HepG2 (cell line): ENCODE data around the gene FRAS1. TPM values are rescaled to one million over a fixed set of nuclear protein-coding genes. Genes with fewer than 3 reads are reported as not detected.

Source experiments
- ATAC-seq: fragments of 200-7000 bp; cut with Tn5 transposase; 3 replicates; pipeline ENCODE4 v1.9.1; 2020; ENCODE audit warnings: mild to moderate bottlenecking, moderate library complexity
- BruUV-seq: library from RNA; stranded (reverse); fragments of 400-500 nt; replicated peaks from 2 replicates; lab custom pipeline; 2021; lab: Mats Ljungman, UMichigan
- CTCF ChIA-PET: fragments of 300-600 bp; formaldehyde crosslinking; extraction: SDS; loops from one replicate; lab custom pipeline; 2021; ENCODE audit warnings: low total read pairs, inconsistent platforms, low intra/inter-chr PET ratio; lab: Yijun Ruan, JAX
- POLR2A ChIA-PET: fragments of 350-600 bp; sonication (Branson Sonifier 250); formaldehyde crosslinking; loops from one replicate; lab custom pipeline; 2020; ENCODE audit warnings: antibody characterized with exemption, inconsistent platforms; lab: Yijun Ruan, JAX
- DNase-seq: peaks from one replicate; pipeline ENCODE4 v3.0.0-alpha.2; 2015; ENCODE audit warnings: low spot score
- FAIRE-seq: peaks from 3 replicates; lab custom pipeline; 2011; peaks lifted over from hg19 to GRCh38; lab: Jason Lieb, UNC
- H2AFZ ChIP-seq: one replicate; pipeline ENCODE4 v1.6.1; 2011; ENCODE audit warnings: low read length, inconsistent platforms
- H3K27ac ChIP-seq: fragments of 300-600 bp; 3 replicates; pipeline ENCODE4 v1.8.0; 2011; ENCODE audit warnings: mixed run types, mild to moderate bottlenecking, mixed read lengths, low read length, inconsistent platforms; ENCODE audit not compliant: insufficient read depth; ENCODE audit errors: extremely low read length
- H3K27me3 ChIP-seq, 2 experiments: fragments of 200-600 bp in 1 of 2; 2 replicates in 1 of 2; 3 replicates in 1 of 2; pipeline versions ENCODE4 v1.6.0 to v1.8.0; 2011; ENCODE audit warnings: low read length in 2 of 2, mild to moderate bottlenecking in 2 of 2, moderate library complexity in 2 of 2, inconsistent platforms in 1 of 2; ENCODE audit not compliant: insufficient read depth in 2 of 2, control insufficient read depth in 1 of 2
- H3K36me3 ChIP-seq, 2 experiments: fragments of 200-600 bp in 1 of 2; replicated peaks in 1 of 2; 2 replicates in 1 of 2; 3 replicates in 1 of 2; pipeline versions ENCODE4 v1.5.1 to v1.8.0; 2011; ENCODE audit warnings: low read length in 2 of 2, inconsistent platforms in 1 of 2; ENCODE audit not compliant: insufficient read depth in 2 of 2, control insufficient read depth in 1 of 2
- H3K4me1 ChIP-seq: 2 replicates; pipeline ENCODE4 v1.5.1; 2012; ENCODE audit warnings: low read length, inconsistent platforms; ENCODE audit not compliant: insufficient read depth
- H3K4me2 ChIP-seq: 2 replicates; pipeline ENCODE4 v1.6.0; 2011; ENCODE audit warnings: low read depth, low read length, inconsistent platforms
- H3K4me3 ChIP-seq, 3 experiments: fragments of 200-600 bp in 1 of 3; sonication (generic), shearing (Covaris generic) in 1 of 3; replicated peaks in 1 of 3; 2 replicates each; pipeline ENCODE4 v1.5.1; 2011 to 2016; ENCODE audit warnings: low read length in 3 of 3, inconsistent platforms in 2 of 3, low read depth in 2 of 3, mild to moderate bottlenecking in 2 of 3, control low read depth in 1 of 3, mixed read lengths in 1 of 3; ENCODE audit not compliant: insufficient read depth in 1 of 3
- H3K79me2 ChIP-seq: one replicate; pipeline ENCODE4 v1.6.1; 2011; ENCODE audit warnings: low read length, inconsistent platforms; ENCODE audit not compliant: insufficient read depth
- H3K9ac ChIP-seq: 2 replicates; pipeline ENCODE4 v1.6.0; 2011; ENCODE audit warnings: mild to moderate bottlenecking, low read depth, low read length, inconsistent platforms; ENCODE audit not compliant: insufficient read depth
- H3K9me3 ChIP-seq: 2 replicates; pipeline ENCODE4 v1.5.1; 2012; ENCODE audit warnings: mild to moderate bottlenecking, low read length
- H4K20me1 ChIP-seq: 2 replicates; pipeline ENCODE4 v1.6.0; 2011; ENCODE audit warnings: inconsistent platforms, mild to moderate bottlenecking, low read length, moderate library complexity; ENCODE audit not compliant: insufficient read depth
- DR1 ChIP-seq: sonication (generic); formaldehyde crosslinking; IDR thresholded peaks from 2 replicates; pipeline ENCODE4 v1.8.0; 2021; ENCODE audit warnings: mild to moderate bottlenecking, missing genetic modification reagents, inconsistent platforms
- DZIP1 ChIP-seq: sonication (generic); formaldehyde crosslinking; IDR thresholded peaks from 2 replicates; pipeline ENCODE4 v1.5.0; 2020; ENCODE audit warnings: mild to moderate bottlenecking, missing genetic modification reagents
- GTF2F1 ChIP-seq: fragments of 150-350 bp; IDR thresholded peaks from 2 replicates; pipeline ENCODE4 v1.6.1; 2014; ENCODE audit warnings: low read length
- IKZF1 ChIP-seq: fragments of 450-650 bp; IDR thresholded peaks from 2 replicates; pipeline ENCODE4 v1.7.1; 2016
- MTA3 ChIP-seq: sonication (generic); formaldehyde crosslinking; IDR thresholded peaks from 2 replicates; pipeline ENCODE4 v1.4.0; 2020; ENCODE audit warnings: missing genetic modification reagents
- POGK ChIP-seq: sonication (generic); formaldehyde crosslinking; conservative IDR thresholded peaks from 2 replicates; pipeline ENCODE4 v1.8.0; 2022; ENCODE audit warnings: mild to moderate bottlenecking, moderate library complexity, missing genetic modification reagents
- RBM39 ChIP-seq: fragments of 200-400 bp; formaldehyde crosslinking; IDR thresholded peaks from one replicate; pipeline ENCODE4 v1.6.1; 2018; ENCODE audit warnings: antibody characterized with exemption, mild to moderate bottlenecking, low read depth, low read length; ENCODE audit not compliant: poor library complexity, severe bottlenecking
- WIZ ChIP-seq: sonication (generic); formaldehyde crosslinking; IDR thresholded peaks from 2 replicates; pipeline ENCODE4 v1.5.1; 2020; ENCODE audit warnings: mild to moderate bottlenecking, missing genetic modification reagents
- ZNF543 ChIP-seq: sonication (generic); formaldehyde crosslinking; IDR thresholded peaks from 2 replicates; pipeline ENCODE4 v1.4.0; 2020; ENCODE audit warnings: mild to moderate bottlenecking, missing genetic modification reagents
- ZNF780A ChIP-seq: sonication (generic); formaldehyde crosslinking; IDR thresholded peaks from 2 replicates; pipeline ENCODE4 v1.8.0; 2022; ENCODE audit warnings: mild to moderate bottlenecking, missing genetic modification reagents, moderate library complexity
- WGBS: methylation state at CpG from one replicate; pipeline ENCODE4 v1.1.6; 2017; ENCODE audit warnings: low lambda C conversion rate; 5-methylcytosine and 5-hydroxymethylcytosine counted together
- in situ Hi-C: cut with HindIII; loops from 2 replicates; pipeline ENCODE4 v1.10.0; 2017; ENCODE audit warnings: low pct_unique_long_range_greater_than_20kb; ENCODE audit not compliant: extremely low pct_ligation_motif_present
- intact Hi-C: fragments of 100-400 bp; cut with micrococcal nuclease; formaldehyde crosslinking; loops from one replicate; pipeline ENCODE4 v1.10.0; 2022; ENCODE audit not compliant: unreplicated experiment
- polyA plus RNA-seq, 8 experiments: library from polyadenylated mRNA; depleted of rRNA in 3 of 8; stranded (reverse) in 7 of 8; unstranded in 1 of 8; fragments of >200 nt; fragmentation: Illumina TruSeq in 4 of 8; extraction: Trizol in 4 of 8; gene quantifications; 2 replicates each; pipeline versions ENCODE4 v1.2.1 to v1.2.3, GENCODE V29; 2011 to 2016; ENCODE audit warnings: low read depth in 4 of 8, missing spikeins in 1 of 8, mixed read lengths in 1 of 8; ENCODE audit not compliant: insufficient read depth in 1 of 8
- total RNA-seq, 5 experiments: library from RNA; depleted of rRNA; stranded (reverse); fragments of >200 nt; fragmentation: Illumina TruSeq; extraction: Trizol; gene quantifications; 2 replicates each; pipeline ENCODE4 v1.2.3, GENCODE V29; 2016; ENCODE audit warnings: low read depth in 1 of 5
- TF ChIP-seq, protein P1 (sequence below): sonication (generic); formaldehyde crosslinking; IDR thresholded peaks from 2 replicates; pipeline ENCODE4 v1.5.0; 2020; ENCODE audit warnings: mild to moderate bottlenecking, missing genetic modification reagents, borderline replicate concordance

FRAS1 gene
- total and polyA plus RNA-seq, 2 of the 13 experiments (the other 11 are each of a cell fraction or from before 2014, with no cell fraction given), result 22.5 to 31.6 TPM

DNA sequence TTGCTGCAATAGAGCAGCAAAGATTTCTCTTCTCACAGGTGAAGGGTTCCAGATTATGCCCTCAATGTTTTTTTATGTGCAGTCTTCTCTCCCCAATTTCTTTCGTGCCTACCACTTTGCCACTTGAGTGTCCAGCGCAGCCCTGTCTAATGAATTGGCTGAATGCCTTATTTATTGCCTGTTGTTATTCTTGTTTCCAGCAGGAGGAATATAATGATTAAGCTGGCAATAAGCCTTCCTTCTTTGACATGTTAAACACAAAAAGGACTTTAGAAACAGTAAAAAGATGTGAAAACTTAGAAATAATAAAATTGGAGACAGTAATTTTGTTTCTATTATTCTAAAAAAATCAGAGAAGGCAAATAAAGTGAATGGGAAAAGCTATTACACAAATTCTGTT lies 34.6 kb upstream of the FRAS1 start (continued):
- TF ChIP-seq ZNF543 (CRISPR knock-in tag) (no peak), POGK (CRISPR knock-in tag) (no peak)

GRCh38 chr4:78024085-78024484 lies 33.0 kb upstream of the FRAS1 start:
- H3K4me3 ChIP-seq, result no peak overlapping the region
- no peaks in the 10 kb centered on the region for H3K9me3 ChIP-seq
- no peaks in the 10 kb centered on the region for H4K20me1 ChIP-seq
- H3K79me2 ChIP-seq, result no peaks in the 10 kb centered on the region
- ChIA-PET CTCF (no interaction called here), POLR2A (no interaction called here)
- no peak overlapping the region for H3K27ac ChIP-seq
- intact Hi-C loops, result no loop called here
- WGBS, result 23% methylated on average over 1 of the region's 1 CpG
- ATAC-seq, result no peak
- H3K4me2 ChIP-seq, result no peak overlapping the region
- no peaks in the 10 kb centered on the region for H3K27me3 ChIP-seq
- peaks cover 5% of the 10 kb centered on the region for H3K4me1 ChIP-seq
- H3K36me3 ChIP-seq, result no peaks in the 10 kb centered on the region
- FAIRE-seq, result no peak
- in situ Hi-C loops, result no loop called here
- DNase-seq, result no peak
- no peak overlapping the region for H3K9ac ChIP-seq
- TF ChIP-seq ZNF780A (CRISPR knock-in tag) (no peak), IKZF1 (no peak), WIZ (CRISPR knock-in tag) (no peak), RBM39 (no peak), GTF2F1 (no peak), DZIP1 (no peak), DR1 (no peak), MTA3 (CRISPR knock-in tag) (no peak)
- TF ChIP-seq, protein P1, sequence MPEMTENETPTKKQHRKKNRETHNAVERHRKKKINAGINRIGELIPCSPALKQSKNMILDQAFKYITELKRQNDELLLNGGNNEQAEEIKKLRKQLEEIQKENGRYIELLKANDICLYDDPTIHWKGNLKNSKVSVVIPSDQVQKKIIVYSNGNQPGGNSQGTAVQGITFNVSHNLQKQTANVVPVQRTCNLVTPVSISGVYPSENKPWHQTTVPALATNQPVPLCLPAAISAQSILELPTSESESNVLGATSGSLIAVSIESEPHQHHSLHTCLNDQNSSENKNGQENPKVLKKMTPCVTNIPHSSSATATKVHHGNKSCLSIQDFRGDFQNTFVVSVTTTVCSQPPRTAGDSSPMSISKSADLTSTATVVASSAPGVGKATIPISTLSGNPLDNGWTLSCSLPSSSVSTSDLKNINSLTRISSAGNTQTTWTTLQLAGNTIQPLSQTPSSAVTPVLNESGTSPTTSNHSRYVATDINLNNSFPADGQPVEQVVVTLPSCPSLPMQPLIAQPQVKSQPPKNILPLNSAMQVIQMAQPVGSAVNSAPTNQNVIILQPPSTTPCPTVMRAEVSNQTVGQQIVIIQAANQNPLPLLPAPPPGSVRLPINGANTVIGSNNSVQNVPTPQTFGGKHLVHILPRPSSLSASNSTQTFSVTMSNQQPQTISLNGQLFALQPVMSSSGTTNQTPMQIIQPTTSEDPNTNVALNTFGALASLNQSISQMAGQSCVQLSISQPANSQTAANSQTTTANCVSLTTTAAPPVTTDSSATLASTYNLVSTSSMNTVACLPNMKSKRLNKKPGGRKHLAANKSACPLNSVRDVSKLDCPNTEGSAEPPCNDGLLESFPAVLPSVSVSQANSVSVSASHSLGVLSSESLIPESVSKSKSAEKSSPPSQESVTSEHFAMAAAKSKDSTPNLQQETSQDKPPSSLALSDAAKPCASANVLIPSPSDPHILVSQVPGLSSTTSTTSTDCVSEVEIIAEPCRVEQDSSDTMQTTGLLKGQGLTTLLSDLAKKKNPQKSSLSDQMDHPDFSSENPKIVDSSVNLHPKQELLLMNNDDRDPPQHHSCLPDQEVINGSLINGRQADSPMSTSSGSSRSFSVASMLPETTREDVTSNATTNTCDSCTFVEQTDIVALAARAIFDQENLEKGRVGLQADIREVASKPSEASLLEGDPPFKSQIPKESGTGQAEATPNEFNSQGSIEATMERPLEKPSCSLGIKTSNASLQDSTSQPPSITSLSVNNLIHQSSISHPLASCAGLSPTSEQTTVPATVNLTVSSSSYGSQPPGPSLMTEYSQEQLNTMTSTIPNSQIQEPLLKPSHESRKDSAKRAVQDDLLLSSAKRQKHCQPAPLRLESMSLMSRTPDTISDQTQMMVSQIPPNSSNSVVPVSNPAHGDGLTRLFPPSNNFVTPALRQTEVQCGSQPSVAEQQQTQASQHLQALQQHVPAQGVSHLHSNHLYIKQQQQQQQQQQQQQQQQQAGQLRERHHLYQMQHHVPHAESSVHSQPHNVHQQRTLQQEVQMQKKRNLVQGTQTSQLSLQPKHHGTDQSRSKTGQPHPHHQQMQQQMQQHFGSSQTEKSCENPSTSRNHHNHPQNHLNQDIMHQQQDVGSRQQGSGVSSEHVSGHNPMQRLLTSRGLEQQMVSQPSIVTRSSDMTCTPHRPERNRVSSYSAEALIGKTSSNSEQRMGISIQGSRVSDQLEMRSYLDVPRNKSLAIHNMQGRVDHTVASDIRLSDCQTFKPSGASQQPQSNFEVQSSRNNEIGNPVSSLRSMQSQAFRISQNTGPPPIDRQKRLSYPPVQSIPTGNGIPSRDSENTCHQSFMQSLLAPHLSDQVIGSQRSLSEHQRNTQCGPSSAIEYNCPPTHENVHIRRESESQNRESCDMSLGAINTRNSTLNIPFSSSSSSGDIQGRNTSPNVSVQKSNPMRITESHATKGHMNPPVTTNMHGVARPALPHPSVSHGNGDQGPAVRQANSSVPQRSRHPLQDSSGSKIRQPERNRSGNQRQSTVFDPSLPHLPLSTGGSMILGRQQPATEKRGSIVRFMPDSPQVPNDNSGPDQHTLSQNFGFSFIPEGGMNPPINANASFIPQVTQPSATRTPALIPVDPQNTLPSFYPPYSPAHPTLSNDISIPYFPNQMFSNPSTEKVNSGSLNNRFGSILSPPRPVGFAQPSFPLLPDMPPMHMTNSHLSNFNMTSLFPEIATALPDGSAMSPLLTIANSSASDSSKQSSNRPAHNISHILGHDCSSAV (CRISPR knock-in tag), result no peak
- no TSS peak for BruUV-seq
- no peak overlapping the region for H2AFZ ChIP-seq
